ENCODE results near the gene STXBP6. TPM values are rescaled to one million over a fixed set of nuclear protein-coding genes. Genes with fewer than 3 reads are reported as not detected.

The STXBP6 gene
- total and polyA plus RNA-seq, 2 of the 13 experiments (the other 11 are each of a cell fraction or from before 2014, with no cell fraction given) = 35.3 to 42.8 TPM

DNA sequence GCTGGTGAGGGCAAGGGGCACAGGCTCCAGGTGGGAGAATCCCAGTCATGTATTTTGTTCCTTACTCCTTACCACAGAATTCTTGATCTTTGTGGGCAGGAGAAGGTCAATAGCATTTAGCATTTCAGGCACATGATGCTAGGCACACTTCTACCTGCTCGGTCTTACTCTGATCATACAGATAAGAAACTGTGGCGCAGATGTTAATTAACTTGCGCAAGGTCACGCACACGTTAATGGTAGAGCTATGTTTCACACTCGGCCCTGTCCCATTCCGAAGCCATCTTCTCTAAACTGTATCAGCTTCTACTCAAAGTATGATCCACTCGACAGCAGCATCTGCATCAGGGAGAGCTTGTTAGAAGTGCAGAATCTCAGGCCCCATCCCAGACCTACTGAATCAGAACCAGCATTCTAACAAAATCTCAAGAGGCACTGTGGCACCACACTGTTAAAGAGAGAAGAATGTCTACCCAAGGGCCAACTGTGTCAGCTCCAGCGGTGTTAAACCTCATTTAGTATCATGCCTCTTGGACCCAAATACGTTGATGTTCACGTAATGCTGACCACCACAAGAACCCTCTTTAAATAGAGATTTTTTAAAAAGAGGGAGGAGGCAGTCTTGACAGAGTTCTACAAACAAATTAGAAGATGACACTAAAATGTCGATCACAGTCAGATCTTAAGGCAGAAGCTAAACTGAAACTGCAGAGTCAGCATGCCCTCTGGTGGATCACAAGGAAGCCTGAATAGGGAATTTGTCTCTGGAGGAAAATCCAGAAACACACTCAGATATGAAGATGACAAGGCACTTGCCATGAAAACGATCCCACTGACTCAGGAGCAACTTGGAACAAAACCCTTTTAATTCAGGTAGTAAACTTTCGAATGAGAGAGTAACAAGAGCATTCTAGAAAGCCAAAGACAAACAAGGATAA is 7.3 kb downstream of the STXBP6 start (continued):
- TF ChIP-seq HOXD1 (CRISPR knock-in tag; IDR thresholded peaks at IDR 0.05) (0 out of 2 replicates have a peak, but pooled peaks have one; percentile 55), ZNF552 (CRISPR knock-in tag; IDR thresholded peaks at IDR 0.05; ENCODE audit: borderline replicate concordance) (no peak), SMC3 (IDR thresholded peaks at IDR 0.05; ENCODE audit: low read length) (peak; percentile 92), ZNF432 (CRISPR knock-in tag; IDR thresholded peaks at IDR 0.05; ENCODE audit: borderline replicate concordance) (0 out of 2 replicates have a peak, but pooled peaks have one; percentile 51), RFXAP (CRISPR knock-in tag; IDR thresholded peaks at IDR 0.05; ENCODE audit: borderline replicate concordance) (no peak), EED (CRISPR knock-in tag; IDR thresholded peaks at IDR 0.05) (no peak), SOX5 (CRISPR knock-in tag; IDR thresholded peaks at IDR 0.05; ENCODE audit: borderline replicate concordance) (no peak), ZEB1 (IDR thresholded peaks at IDR 0.05; ENCODE audit: insufficient replicate concordance, low read depth) (no peak), ZNF570 (CRISPR knock-in tag; IDR thresholded peaks at IDR 0.05; ENCODE audit: borderline replicate concordance) (no peak), MIXL1 (CRISPR knock-in tag; IDR thresholded peaks at IDR 0.05) (peak; percentile 53; the same call in 1 of the 2 replicates), NR3C1 (CRISPR knock-in tag; IDR thresholded peaks at IDR 0.05) (no peak), BCL6 (CRISPR knock-in tag; IDR thresholded peaks at IDR 0.05) (no peak; the same call in 1 of the 2 replicates), SP4 (CRISPR knock-in tag; IDR thresholded peaks at IDR 0.05) (no peak), ZNF354B (CRISPR knock-in tag; IDR thresholded peaks at IDR 0.05) (no peak), GTF3A (CRISPR knock-in tag; conservative IDR thresholded peaks at IDR 0.05) (no peak), RORA (CRISPR knock-in tag; IDR thresholded peaks at IDR 0.05) (no peak), ZSCAN31 (CRISPR knock-in tag; IDR thresholded peaks at IDR 0.05; ENCODE audit: low read depth) (no peak), FOXO4 (CRISPR knock-in tag; conservative IDR thresholded peaks at IDR 0.05) (no peak)
- TF ChIP-seq, protein P1, sequence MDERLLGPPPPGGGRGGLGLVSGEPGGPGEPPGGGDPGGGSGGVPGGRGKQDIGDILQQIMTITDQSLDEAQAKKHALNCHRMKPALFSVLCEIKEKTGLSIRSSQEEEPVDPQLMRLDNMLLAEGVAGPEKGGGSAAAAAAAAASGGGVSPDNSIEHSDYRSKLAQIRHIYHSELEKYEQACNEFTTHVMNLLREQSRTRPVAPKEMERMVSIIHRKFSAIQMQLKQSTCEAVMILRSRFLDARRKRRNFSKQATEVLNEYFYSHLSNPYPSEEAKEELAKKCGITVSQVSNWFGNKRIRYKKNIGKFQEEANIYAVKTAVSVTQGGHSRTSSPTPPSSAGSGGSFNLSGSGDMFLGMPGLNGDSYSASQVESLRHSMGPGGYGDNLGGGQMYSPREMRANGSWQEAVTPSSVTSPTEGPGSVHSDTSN (CRISPR knock-in tag; IDR thresholded peaks at IDR 0.05) = no peak
- TF ChIP-seq, protein P2, sequence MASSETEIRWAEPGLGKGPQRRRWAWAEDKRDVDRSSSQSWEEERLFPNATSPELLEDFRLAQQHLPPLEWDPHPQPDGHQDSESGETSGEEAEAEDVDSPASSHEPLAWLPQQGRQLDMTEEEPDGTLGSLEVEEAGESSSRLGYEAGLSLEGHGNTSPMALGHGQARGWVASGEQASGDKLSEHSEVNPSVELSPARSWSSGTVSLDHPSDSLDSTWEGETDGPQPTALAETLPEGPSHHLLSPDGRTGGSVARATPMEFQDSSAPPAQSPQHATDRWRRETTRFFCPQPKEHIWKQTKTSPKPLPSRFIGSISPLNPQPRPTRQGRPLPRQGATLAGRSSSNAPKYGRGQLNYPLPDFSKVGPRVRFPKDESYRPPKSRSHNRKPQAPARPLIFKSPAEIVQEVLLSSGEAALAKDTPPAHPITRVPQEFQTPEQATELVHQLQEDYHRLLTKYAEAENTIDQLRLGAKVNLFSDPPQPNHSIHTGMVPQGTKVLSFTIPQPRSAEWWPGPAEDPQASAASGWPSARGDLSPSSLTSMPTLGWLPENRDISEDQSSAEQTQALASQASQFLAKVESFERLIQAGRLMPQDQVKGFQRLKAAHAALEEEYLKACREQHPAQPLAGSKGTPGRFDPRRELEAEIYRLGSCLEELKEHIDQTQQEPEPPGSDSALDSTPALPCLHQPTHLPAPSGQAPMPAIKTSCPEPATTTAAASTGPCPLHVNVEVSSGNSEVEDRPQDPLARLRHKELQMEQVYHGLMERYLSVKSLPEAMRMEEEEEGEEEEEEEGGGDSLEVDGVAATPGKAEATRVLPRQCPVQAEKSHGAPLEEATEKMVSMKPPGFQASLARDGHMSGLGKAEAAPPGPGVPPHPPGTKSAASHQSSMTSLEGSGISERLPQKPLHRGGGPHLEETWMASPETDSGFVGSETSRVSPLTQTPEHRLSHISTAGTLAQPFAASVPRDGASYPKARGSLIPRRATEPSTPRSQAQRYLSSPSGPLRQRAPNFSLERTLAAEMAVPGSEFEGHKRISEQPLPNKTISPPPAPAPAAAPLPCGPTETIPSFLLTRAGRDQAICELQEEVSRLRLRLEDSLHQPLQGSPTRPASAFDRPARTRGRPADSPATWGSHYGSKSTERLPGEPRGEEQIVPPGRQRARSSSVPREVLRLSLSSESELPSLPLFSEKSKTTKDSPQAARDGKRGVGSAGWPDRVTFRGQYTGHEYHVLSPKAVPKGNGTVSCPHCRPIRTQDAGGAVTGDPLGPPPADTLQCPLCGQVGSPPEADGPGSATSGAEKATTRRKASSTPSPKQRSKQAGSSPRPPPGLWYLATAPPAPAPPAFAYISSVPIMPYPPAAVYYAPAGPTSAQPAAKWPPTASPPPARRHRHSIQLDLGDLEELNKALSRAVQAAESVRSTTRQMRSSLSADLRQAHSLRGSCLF (CRISPR knock-in tag; IDR thresholded peaks at IDR 0.05; ENCODE audit: borderline replicate concordance) = no peak
- TF ChIP-seq, protein P3, sequence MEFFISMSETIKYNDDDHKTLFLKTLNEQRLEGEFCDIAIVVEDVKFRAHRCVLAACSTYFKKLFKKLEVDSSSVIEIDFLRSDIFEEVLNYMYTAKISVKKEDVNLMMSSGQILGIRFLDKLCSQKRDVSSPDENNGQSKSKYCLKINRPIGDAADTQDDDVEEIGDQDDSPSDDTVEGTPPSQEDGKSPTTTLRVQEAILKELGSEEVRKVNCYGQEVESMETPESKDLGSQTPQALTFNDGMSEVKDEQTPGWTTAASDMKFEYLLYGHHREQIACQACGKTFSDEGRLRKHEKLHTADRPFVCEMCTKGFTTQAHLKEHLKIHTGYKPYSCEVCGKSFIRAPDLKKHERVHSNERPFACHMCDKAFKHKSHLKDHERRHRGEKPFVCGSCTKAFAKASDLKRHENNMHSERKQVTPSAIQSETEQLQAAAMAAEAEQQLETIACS (CRISPR knock-in tag; IDR thresholded peaks at IDR 0.05) = no peak

All from HepG2 (cell line).